ENCODE measurements around the gene ANKRD22. TPM values are rescaled to one million over a fixed set of nuclear protein-coding genes. Genes with fewer than 3 reads are reported as not detected.

Gene ANKRD22
- total RNA-seq, 1 donor: under 0.01 TPM

- no peak for DNase-seq (ENCODE audit: low read depth in 2 of 3, low spot score in 2 of 3)
Observed at GRCh38 chr10:88803641-88804040, 48.0 kb downstream of the ANKRD22 start.

- no peak for DNase-seq (ENCODE audit: low read depth in 2 of 3, low spot score in 2 of 3)
Observed at GRCh38 chr10:88802523-88803285, 48.9 kb downstream of the ANKRD22 start, which contains the start of gene LIPM. Gene LIPM (plus strand): TSS chr10:88802730. CDS start chr10:88802897, 167 bp downstream.

- DNase-seq (ENCODE audit: low read depth in 2 of 3, low spot score in 2 of 3): no peak
Observed at GRCh38 chr10:88800152-88801125, 51.2 kb downstream of the ANKRD22 start.

- DNase-seq (ENCODE audit: low read depth in 2 of 3, low spot score in 2 of 3): no peak
Observed at GRCh38 chr10:88794731-88795130, 56.9 kb downstream of the ANKRD22 start.

- peak in 2 of 3 donors; percentile 20 to 63 for DNase-seq (ENCODE audit: low read depth in 2 of 3, low spot score in 2 of 3)
Observed at GRCh38 chr10:88793712-88794299, 57.8 kb downstream of the ANKRD22 start.

GRCh38 chr10:88792661-88793060 lies 59.0 kb downstream of the ANKRD22 start:
- peak in 2 of 3 donors; percentile 8 to 20 for DNase-seq (ENCODE audit: low read depth in 2 of 3, low spot score in 2 of 3)

GRCh38 chr10:88791924-88792323 lies 59.7 kb downstream of the ANKRD22 start:
- peak in 2 of 3 donors; percentile 18 to 51 for DNase-seq (ENCODE audit: low read depth in 2 of 3, low spot score in 2 of 3)

GRCh38 chr10:88788924-88789323 lies 62.7 kb downstream of the ANKRD22 start:
- no peak for DNase-seq (ENCODE audit: low read depth in 2 of 3, low spot score in 2 of 3)

GRCh38 chr10:88787463-88787862 lies 64.2 kb downstream of the ANKRD22 start:
- no peak for DNase-seq (ENCODE audit: low read depth in 2 of 3, low spot score in 2 of 3)

- DNase-seq (ENCODE audit: low read depth in 2 of 3, low spot score in 2 of 3): no peak
Observed at GRCh38 chr10:88786032-88786770, 65.4 kb downstream of the ANKRD22 start.

GRCh38 chr10:88783724-88784123 lies 67.9 kb downstream of the ANKRD22 start:
- no peak for DNase-seq (ENCODE audit: low read depth in 2 of 3, low spot score in 2 of 3)

GRCh38 chr10:88782222-88782621 lies 69.4 kb downstream of the ANKRD22 start:
- no peak for DNase-seq (ENCODE audit: low read depth in 2 of 3, low spot score in 2 of 3)

- no peak for DNase-seq (ENCODE audit: low read depth in 2 of 3, low spot score in 2 of 3)
Observed at GRCh38 chr10:88781206-88781605, 70.4 kb downstream of the ANKRD22 start.

Other genes starting within 250 kb of the ANKRD22 start
- not detected for gene LIPF, start 187.4 kb downstream of the ANKRD22 start, total RNA-seq
- not detected for gene LIPK, start 145.6 kb downstream of the ANKRD22 start, total RNA-seq
- not detected for gene LIPN, start 91.8 kb downstream of the ANKRD22 start, total RNA-seq
- not detected for gene LIPM, start 49.1 kb downstream of the ANKRD22 start, total RNA-seq
- 39.3 TPM for gene STAMBPL1, start 28.4 kb upstream of the ANKRD22 start, total RNA-seq
- 11.3 TPM for gene ACTA2, start 100.9 kb upstream of the ANKRD22 start, total RNA-seq
- 5.7 TPM for gene FAS, start 139.0 kb upstream of the ANKRD22 start, total RNA-seq

Data from hematopoietic multipotent progenitor cell (in vitro differentiated cells).